GM12801 (cell line): ENCODE data around the gene CAPZB.

ENCODE experiments used
- CTCF ChIP-seq: IDR thresholded peaks from one replicate; pipeline ENCODE4 v1.5.1; 2011; ENCODE audit warnings: control low read depth; ENCODE audit not compliant: insufficient read length; ENCODE audit errors: extremely low read depth

The CAPZB gene

GRCh38 chr1:19441048-19441780 lies 44.1 kb downstream of the CAPZB start:
- TF ChIP-seq CTCF: no peak

GRCh38 chr1:19439464-19440171 lies 45.7 kb downstream of the CAPZB start:
- no peak for TF ChIP-seq CTCF

GRCh38 chr1:19438516-19439195 lies 46.7 kb downstream of the CAPZB start:
- no peak for TF ChIP-seq CTCF

- no peak for TF ChIP-seq CTCF
Measured at GRCh38 chr1:19437891-19438294, 47.4 kb downstream of the CAPZB start.

GRCh38 chr1:19436716-19437476 lies 48.4 kb downstream of the CAPZB start:
- no peak for TF ChIP-seq CTCF

GRCh38 chr1:19435851-19436455 lies 49.4 kb downstream of the CAPZB start:
- TF ChIP-seq CTCF: no peak
